GM21515 (cell line): ENCODE data around the gene TBC1D32.
"Not testable (repeated sequence)": the region's sequence is repeated elsewhere in the genome, so short reads cannot be mapped to it uniquely, and the experiment has no call there.

Experiments
- ATAC-seq: cut with Tn5 transposase; IDR thresholded peaks from one replicate; pipeline ENCODE4 v1.9.1; 2021; ENCODE audit not compliant: unreplicated experiment

The TBC1D32 gene

GRCh38 chr6:121142093-121142492 is 192.2 kb downstream of the TBC1D32 start:
- no peak for ATAC-seq

GRCh38 chr6:121135425-121135824 is 198.9 kb downstream of the TBC1D32 start:
- ATAC-seq: no peak

DNA sequence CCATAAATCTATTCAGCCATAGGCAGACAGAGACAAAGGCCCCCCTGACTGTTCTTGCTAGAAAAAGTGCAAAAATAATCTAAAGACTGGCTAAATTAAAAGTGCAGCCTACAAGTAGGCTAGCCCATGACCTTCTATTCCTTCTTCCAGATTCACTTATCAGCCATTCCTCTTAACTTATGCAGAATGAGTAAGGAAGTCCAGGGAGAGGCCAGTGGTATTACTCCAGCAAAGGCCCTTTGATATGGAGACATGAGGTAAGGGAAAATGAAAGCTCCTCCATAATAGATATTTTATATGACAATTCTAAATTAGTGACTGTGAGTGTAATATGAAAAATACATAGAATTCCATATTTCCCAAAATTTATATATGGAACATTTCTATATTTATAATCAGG is 199.4 kb downstream of the TBC1D32 start:
- no peak for ATAC-seq

DNA sequence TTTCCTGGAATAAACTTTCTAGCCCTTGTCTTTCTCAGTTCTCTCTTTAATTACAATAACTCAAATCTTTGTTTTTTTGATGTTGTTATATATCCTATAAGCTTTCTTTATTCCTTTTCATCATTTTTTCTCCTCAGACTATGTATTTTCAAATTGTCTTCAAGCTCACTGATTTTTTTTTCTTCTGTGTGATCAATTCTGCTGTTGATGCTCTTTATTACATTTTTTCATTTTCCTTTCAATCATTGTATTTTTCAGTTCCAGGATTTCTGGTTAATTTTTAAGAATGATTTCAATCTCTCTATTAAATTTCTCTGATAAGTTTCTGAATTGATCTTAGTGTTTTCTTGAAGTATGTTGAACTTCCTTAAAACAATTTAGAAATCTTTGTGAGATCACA is 209.7 kb downstream of the TBC1D32 start:
- no peak for ATAC-seq

DNA sequence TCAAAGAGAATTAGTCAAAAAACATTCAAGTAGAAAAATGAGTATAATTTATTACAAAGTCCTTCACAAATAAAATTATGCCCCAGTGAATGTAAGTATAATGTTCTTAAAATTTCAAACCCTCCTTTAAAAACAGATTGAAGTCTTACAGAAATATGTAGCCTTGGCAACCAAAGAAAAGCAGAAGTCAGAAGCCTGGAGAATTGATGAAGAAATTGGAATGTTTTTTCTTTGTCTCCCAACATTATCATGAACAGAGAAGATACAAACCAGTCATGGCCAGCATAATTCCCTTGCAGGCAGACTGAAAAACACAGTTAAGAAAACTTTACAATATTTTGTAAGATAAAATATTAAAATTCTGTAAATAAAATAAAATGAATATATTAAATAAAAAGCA is 221.9 kb downstream of the TBC1D32 start:
- no peak for ATAC-seq

GRCh38 chr6:121110733-121111132 is 223.5 kb downstream of the TBC1D32 start:
- no peak for ATAC-seq

GRCh38 chr6:121106962-121107361 is 227.3 kb downstream of the TBC1D32 start:
- no peak for ATAC-seq

GRCh38 chr6:121105461-121105860 is 228.8 kb downstream of the TBC1D32 start:
- no peak for ATAC-seq

- ATAC-seq: no peak
Measured at GRCh38 chr6:121093928-121094327, 240.4 kb downstream of the TBC1D32 start.

DNA sequence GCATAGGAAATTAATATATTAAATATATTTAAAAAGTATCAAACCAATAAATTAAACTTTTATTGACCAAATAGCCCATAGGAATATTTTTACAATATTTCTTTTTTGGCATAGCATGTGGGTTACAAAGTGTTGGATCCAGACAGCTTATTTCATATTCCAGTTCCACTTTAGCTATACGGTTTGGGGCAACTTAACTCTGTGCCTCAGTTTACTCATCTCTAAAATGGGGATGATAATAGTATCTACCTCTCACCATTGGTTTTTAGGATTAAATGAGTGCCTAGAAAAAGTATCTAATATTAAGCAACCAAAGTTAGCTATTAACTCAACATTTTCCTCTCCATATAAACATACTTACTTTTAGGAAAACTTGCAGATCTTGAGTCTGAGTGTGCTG is 243.8 kb downstream of the TBC1D32 start:
- ATAC-seq: no peak

DNA sequence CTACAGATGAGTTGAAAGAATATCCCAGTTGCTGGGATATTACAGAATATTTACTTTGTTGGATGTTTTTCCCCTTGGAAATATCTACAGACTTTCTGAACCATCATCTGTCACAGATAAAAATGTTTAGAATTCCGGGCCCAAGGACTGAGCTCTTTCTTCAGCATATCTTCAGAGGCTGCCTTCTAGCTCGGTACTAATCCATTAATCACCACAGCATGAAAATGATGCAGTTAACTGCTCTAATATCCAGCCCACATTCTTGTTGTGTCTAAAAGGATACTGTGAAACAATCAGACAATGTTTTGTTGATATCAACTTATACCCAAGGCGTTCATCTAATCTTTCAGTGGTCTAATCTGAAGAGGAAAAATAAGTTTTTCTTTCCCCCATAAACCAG is 247.4 kb downstream of the TBC1D32 start:
- no peak for ATAC-seq

- ATAC-seq: no peak
Measured at GRCh38 chr6:121076119-121076518, 258.2 kb downstream of the TBC1D32 start.

GRCh38 chr6:121068749-121069148 is 265.5 kb downstream of the TBC1D32 start:
- ATAC-seq: not testable (repeated sequence)

DNA sequence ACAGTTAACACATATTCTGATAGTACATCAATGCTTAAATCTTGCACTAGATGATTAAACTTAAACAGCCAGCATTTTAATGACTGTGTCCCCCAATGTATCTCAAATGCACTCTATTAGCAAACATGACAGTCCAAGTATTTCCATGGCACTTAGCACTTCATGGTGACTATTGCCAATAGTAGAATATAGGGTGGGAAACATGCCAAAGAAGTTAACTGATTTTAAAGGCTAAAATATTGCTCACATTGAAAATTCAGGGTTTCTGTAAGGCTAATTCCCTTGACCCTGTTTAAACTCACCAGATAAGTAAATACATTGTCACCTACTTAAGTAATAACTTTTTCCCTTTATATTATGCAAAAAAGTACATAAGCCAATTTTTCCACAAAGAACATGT is 266.9 kb downstream of the TBC1D32 start:
- ATAC-seq: no peak

DNA sequence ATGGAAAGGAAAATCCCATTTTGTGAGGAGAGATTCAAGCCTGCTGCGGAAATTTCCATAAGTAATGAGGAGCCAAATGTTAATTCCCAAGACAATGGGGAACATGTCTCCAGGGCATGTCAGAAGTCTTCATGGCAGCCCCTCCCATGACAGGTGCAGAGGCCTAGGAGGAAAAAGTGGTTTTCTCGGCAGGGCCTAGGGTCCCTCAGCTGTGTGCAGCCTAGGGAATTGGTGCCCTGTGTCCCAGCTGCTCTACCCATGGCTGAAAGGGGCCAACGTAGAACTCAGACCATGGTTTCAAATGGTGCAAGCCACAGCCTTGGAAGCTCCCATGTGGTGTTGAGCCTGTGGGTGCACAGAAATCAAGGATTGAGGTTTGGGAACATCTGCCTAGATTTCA is 269.9 kb downstream of the TBC1D32 start:
- no peak for ATAC-seq

GRCh38 chr6:121055572-121056163 is 278.6 kb downstream of the TBC1D32 start:
- peak; percentile 70 for ATAC-seq

- not testable (repeated sequence) for ATAC-seq
Measured at GRCh38 chr6:121048593-121048992, 285.7 kb downstream of the TBC1D32 start.

GRCh38 chr6:121044905-121045304 is 289.4 kb downstream of the TBC1D32 start:
- not testable (repeated sequence) for ATAC-seq

- ATAC-seq: not testable (repeated sequence)
Measured at GRCh38 chr6:121043706-121044105, 290.6 kb downstream of the TBC1D32 start.

- ATAC-seq: not testable (repeated sequence)
Measured at GRCh38 chr6:121043211-121043610, 291.1 kb downstream of the TBC1D32 start.

DNA sequence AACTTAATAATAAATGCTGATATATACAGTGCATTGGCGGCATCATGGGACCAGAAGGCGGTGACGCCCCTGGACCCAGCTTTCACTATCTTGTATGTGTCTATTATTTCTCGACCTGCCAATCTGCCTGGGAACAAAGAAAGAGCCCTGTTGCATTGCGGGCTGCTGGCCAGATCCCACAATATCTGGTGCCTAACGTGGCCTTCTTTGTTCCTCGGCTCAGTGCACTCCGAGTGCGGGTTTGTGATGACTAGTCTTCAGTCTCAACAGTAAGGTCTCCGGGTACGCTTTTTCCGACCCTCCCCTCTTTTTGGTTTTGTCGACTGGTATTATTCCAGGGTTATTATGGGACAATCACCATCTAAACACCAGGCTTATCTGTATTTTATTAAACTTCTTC is 291.5 kb downstream of the TBC1D32 start:
- no peak for ATAC-seq

DNA sequence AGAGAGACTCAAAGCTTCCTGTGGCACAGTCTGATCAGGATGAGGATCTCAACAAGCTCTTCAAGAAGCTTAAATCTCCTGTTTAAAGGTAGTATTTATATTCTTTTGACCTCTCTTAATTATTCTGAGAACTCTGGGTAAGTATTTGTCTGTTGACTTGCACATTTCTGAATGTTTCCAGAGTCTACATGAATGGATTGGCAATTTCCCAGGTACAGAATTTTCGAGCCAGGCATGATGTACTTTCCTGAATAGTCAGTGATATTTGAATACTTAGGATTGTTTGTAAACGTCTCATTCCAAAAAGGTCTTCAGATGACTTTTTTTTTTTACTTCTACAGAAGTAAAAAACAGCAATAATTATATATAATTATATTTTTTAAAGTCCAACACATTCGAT is 293.4 kb downstream of the TBC1D32 start:
- ATAC-seq: no peak

GRCh38 chr6:121033091-121033490 is 301.2 kb downstream of the TBC1D32 start:
- ATAC-seq: no peak
